ENCODE results near the gene UBR3. TPM values are rescaled to one million over a fixed set of nuclear protein-coding genes. Genes with fewer than 3 reads are reported as not detected.

Gene UBR3
- total RNA-seq, 3 donors from 2014 or later (not counting 1 experiment from before 2014, with no cell fraction given) = 40.8 to 54.5 (median 41.0) TPM

GRCh38 chr2:170092436-170093060 is 265.3 kb downstream of the UBR3 start:
- H3K4me1 Mint-ChIP-seq = no peaks in the 10 kb centered on the region
- no peaks in the 10 kb centered on the region for H3K36me3 Mint-ChIP-seq
- Histone ChIP-seq H3K36me3 (ENCODE audit: control insufficient read depth, insufficient read depth, low read length) (no peaks in the 10 kb centered on the region), H3K27ac (ENCODE audit: low read length) (no peak overlapping the region), H3K4me3 (ENCODE audit: low read length) (no peak overlapping the region), H3K4me1 (ENCODE audit: control insufficient read depth, insufficient read depth, low read length) (no peaks in the 10 kb centered on the region), H3K27me3 (ENCODE audit: control insufficient read depth, insufficient read depth, low read length) (no peaks in the 10 kb centered on the region), H3K9me3 (ENCODE audit: control insufficient read depth, insufficient read depth, low read length) (peaks cover 3% of the 10 kb centered on the region)
- TF ChIP-seq, protein P1, sequence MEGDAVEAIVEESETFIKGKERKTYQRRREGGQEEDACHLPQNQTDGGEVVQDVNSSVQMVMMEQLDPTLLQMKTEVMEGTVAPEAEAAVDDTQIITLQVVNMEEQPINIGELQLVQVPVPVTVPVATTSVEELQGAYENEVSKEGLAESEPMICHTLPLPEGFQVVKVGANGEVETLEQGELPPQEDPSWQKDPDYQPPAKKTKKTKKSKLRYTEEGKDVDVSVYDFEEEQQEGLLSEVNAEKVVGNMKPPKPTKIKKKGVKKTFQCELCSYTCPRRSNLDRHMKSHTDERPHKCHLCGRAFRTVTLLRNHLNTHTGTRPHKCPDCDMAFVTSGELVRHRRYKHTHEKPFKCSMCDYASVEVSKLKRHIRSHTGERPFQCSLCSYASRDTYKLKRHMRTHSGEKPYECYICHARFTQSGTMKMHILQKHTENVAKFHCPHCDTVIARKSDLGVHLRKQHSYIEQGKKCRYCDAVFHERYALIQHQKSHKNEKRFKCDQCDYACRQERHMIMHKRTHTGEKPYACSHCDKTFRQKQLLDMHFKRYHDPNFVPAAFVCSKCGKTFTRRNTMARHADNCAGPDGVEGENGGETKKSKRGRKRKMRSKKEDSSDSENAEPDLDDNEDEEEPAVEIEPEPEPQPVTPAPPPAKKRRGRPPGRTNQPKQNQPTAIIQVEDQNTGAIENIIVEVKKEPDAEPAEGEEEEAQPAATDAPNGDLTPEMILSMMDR (IDR thresholded peaks at IDR 0.05) = no peak
- peaks cover 2 to 3% of the 10 kb centered on the region in 2 donors for H3K9me3 Mint-ChIP-seq
- H3K4me3 Mint-ChIP-seq = no peak overlapping the region
- no peaks in the 10 kb centered on the region for H3K27me3 Mint-ChIP-seq (ENCODE audit: low read depth in 2 of 2)
- intact Hi-C loops (cut with micrococcal nuclease) = no loop called here
- no peak overlapping the region for H3K27ac Mint-ChIP-seq
- no peak for ATAC-seq
- no peak for DNase-seq
- WGBS (ENCODE audit: insufficient coverage) = 100% methylated on average over 3 of the region's 4 CpGs

- Histone ChIP-seq H3K9me3 (ENCODE audit: control insufficient read depth, insufficient read depth, low read length) (peaks cover 3% of the 10 kb centered on the region), H3K4me3 (ENCODE audit: low read length) (no peak overlapping the region), H3K36me3 (ENCODE audit: control insufficient read depth, insufficient read depth, low read length) (no peaks in the 10 kb centered on the region), H3K27me3 (ENCODE audit: control insufficient read depth, insufficient read depth, low read length) (no peaks in the 10 kb centered on the region), H3K27ac (ENCODE audit: low read length) (no peak overlapping the region), H3K4me1 (ENCODE audit: control insufficient read depth, insufficient read depth, low read length) (no peaks in the 10 kb centered on the region)
- H3K27ac Mint-ChIP-seq = no peak overlapping the region
- no peaks in the 10 kb centered on the region for H3K36me3 Mint-ChIP-seq
- no peak overlapping the region for H3K4me3 Mint-ChIP-seq
- no peaks in the 10 kb centered on the region for H3K4me1 Mint-ChIP-seq
- H3K27me3 Mint-ChIP-seq (ENCODE audit: low read depth in 2 of 2) = peaks cover 0 to 6% of the 10 kb centered on the region in 2 donors
- H3K9me3 Mint-ChIP-seq = peaks cover 2 to 3% of the 10 kb centered on the region in 2 donors
- intact Hi-C loops (cut with micrococcal nuclease) = no loop called here
- DNase-seq (no peak), ATAC-seq (no peak)
- TF ChIP-seq, protein P1 (IDR thresholded peaks at IDR 0.05) = no peak
Measured at GRCh38 chr2:170095380-170095779, 268.1 kb downstream of the UBR3 start.

GRCh38 chr2:170098626-170099312 is 271.5 kb downstream of the UBR3 start:
- 80% methylated on average over 2 of the region's 4 CpGs for WGBS (ENCODE audit: insufficient coverage)
- Histone ChIP-seq H3K4me1 (ENCODE audit: control insufficient read depth, insufficient read depth, low read length) (no peaks in the 10 kb centered on the region), H3K27me3 (ENCODE audit: control insufficient read depth, insufficient read depth, low read length) (no peaks in the 10 kb centered on the region), H3K27ac (ENCODE audit: low read length) (no peak overlapping the region), H3K36me3 (ENCODE audit: control insufficient read depth, insufficient read depth, low read length) (no peaks in the 10 kb centered on the region), H3K9me3 (ENCODE audit: control insufficient read depth, insufficient read depth, low read length) (no peaks in the 10 kb centered on the region), H3K4me3 (ENCODE audit: low read length) (no peak overlapping the region)
- Mint-ChIP-seq H3K27me3 (ENCODE audit: low read depth in 2 of 2) (peaks cover 1 to 9% of the 10 kb centered on the region in 2 donors), H3K4me1 (no peaks in the 10 kb centered on the region), H3K27ac (no peak overlapping the region), H3K36me3 (no peaks in the 10 kb centered on the region), H3K9me3 (no peaks in the 10 kb centered on the region), H3K4me3 (no peak overlapping the region)
- ATAC-seq (no peak), DNase-seq (no peak)
- intact Hi-C loops (cut with micrococcal nuclease) = no loop called here
- TF ChIP-seq, protein P1 (IDR thresholded peaks at IDR 0.05) = no peak

All from natural killer cell (primary cell).